H9 (cell line): ENCODE measurements around the gene CNNM4. TPM values are rescaled to one million over a fixed set of nuclear protein-coding genes. Genes with fewer than 3 reads are reported as not detected.

Source experiments
- DNase-seq: peaks from one replicate; pipeline ENCODE4 v3.0.0-alpha.2; 2017
- H2AFZ ChIP-seq: one replicate; pipeline ENCODE4 v1.6.1; 2013; ENCODE audit warnings: mild to moderate bottlenecking, low read length, control low read depth, moderate library complexity
- H2AK5ac ChIP-seq: 2 replicates; pipeline ENCODE4 v1.6.1; 2013; ENCODE audit warnings: low read length, control low read depth, mixed read lengths; ENCODE audit not compliant: insufficient read length
- H2BK120ac ChIP-seq: one replicate; pipeline ENCODE4 v1.6.1; 2013; ENCODE audit warnings: low read depth, mild to moderate bottlenecking, low read length, control low read depth, inconsistent platforms; ENCODE audit not compliant: poor library complexity, severe bottlenecking
- H2BK12ac ChIP-seq: 2 replicates; pipeline ENCODE4 v1.6.1; 2013; ENCODE audit warnings: low read length, control low read depth, mixed read lengths, low read depth; ENCODE audit not compliant: insufficient read length
- H2BK15ac ChIP-seq: 2 replicates; pipeline ENCODE4 v1.6.1; 2013; ENCODE audit warnings: low read depth, low read length, control low read depth
- H2BK20ac ChIP-seq: one replicate; pipeline ENCODE4 v1.6.1; 2013; ENCODE audit warnings: low read depth, mild to moderate bottlenecking, low read length, control low read depth, inconsistent platforms; ENCODE audit not compliant: poor library complexity, severe bottlenecking
- H2BK5ac ChIP-seq: 2 replicates; pipeline ENCODE4 v1.6.1; 2013; ENCODE audit warnings: low read length, control low read depth, mixed read lengths; ENCODE audit not compliant: insufficient read length
- H3K14ac ChIP-seq: 2 replicates; pipeline ENCODE4 v1.6.1; 2013; ENCODE audit warnings: low read length, control low read depth; ENCODE audit not compliant: insufficient read depth
- H3K18ac ChIP-seq: 2 replicates; pipeline ENCODE4 v1.6.1; 2013; ENCODE audit warnings: low read depth, mild to moderate bottlenecking, mixed read lengths, low read length, control low read depth; ENCODE audit not compliant: insufficient read length
- H3K23ac ChIP-seq: 2 replicates; pipeline ENCODE4 v1.6.1; 2013; ENCODE audit warnings: low read length, control low read depth, mixed read lengths, low read depth; ENCODE audit not compliant: insufficient read length
- H3K23me2 ChIP-seq: 2 replicates; pipeline ENCODE4 v1.6.1; 2013; ENCODE audit warnings: low read depth, mild to moderate bottlenecking, mixed read lengths, low read length, control low read depth; ENCODE audit not compliant: insufficient read length, poor library complexity, severe bottlenecking
- H3K27ac ChIP-seq: 2 replicates; pipeline ENCODE4 v1.5.1; 2013; ENCODE audit warnings: low read length, control low read depth, mixed read lengths, low read depth; ENCODE audit not compliant: insufficient read length
- H3K27me3 ChIP-seq: 2 replicates; pipeline ENCODE4 v1.6.1; 2013; ENCODE audit warnings: low read length, control low read depth, inconsistent platforms; ENCODE audit not compliant: insufficient read depth
- H3K4ac ChIP-seq: 2 replicates; pipeline ENCODE4 v1.6.1; 2013; ENCODE audit warnings: low read depth, mild to moderate bottlenecking, control low read depth, inconsistent platforms, low read length, moderate library complexity
- H3K4me1 ChIP-seq: 2 replicates; pipeline ENCODE4 v1.6.1; 2013; ENCODE audit warnings: low read length, control low read depth, inconsistent platforms; ENCODE audit not compliant: insufficient read depth
- H3K4me2 ChIP-seq: 2 replicates; pipeline ENCODE4 v1.6.1; 2013; ENCODE audit warnings: low read length, control low read depth, mixed read lengths; ENCODE audit not compliant: insufficient read length, insufficient read depth
- H3K56ac ChIP-seq: 2 replicates; pipeline ENCODE4 v1.6.1; 2013; ENCODE audit warnings: low read depth, mild to moderate bottlenecking, mixed read lengths, low read length, control low read depth; ENCODE audit not compliant: insufficient read length
- H3K79me1 ChIP-seq: 2 replicates; pipeline ENCODE4 v1.6.1; 2013; ENCODE audit warnings: low read depth, mild to moderate bottlenecking, moderate library complexity, low read length, control low read depth, inconsistent platforms; ENCODE audit not compliant: insufficient read depth, poor library complexity, severe bottlenecking
- H3K79me2 ChIP-seq: 2 replicates; pipeline ENCODE4 v1.6.1; 2013; ENCODE audit warnings: low read length, control low read depth, inconsistent platforms; ENCODE audit not compliant: insufficient read depth
- H3K9ac ChIP-seq: 2 replicates; pipeline ENCODE4 v1.6.1; 2013; ENCODE audit warnings: low read length, control low read depth, mixed read lengths; ENCODE audit not compliant: insufficient read length; ENCODE audit errors: extremely low read depth
- H3K9me3 ChIP-seq: one replicate; pipeline ENCODE4 v1.6.1; 2013; ENCODE audit warnings: low read depth, low read length, inconsistent platforms; ENCODE audit not compliant: control insufficient read depth
- H3T11ph ChIP-seq: one replicate; pipeline ENCODE4 v1.6.1; 2013; ENCODE audit warnings: mild to moderate bottlenecking, low read length, control low read depth, inconsistent platforms
- H4K20me1 ChIP-seq: one replicate; pipeline ENCODE4 v1.6.1; 2013; ENCODE audit not compliant: control insufficient read depth, insufficient read length, insufficient read depth
- H4K5ac ChIP-seq: 2 replicates; pipeline ENCODE4 v1.6.1; 2013; ENCODE audit warnings: low read depth, mild to moderate bottlenecking, mixed read lengths, low read length, control low read depth; ENCODE audit not compliant: insufficient read length
- H4K8ac ChIP-seq: replicated peaks from 2 replicates; pipeline ENCODE4 v1.6.1; 2013; ENCODE audit warnings: low read length, control low read depth, mixed read lengths, low read depth; ENCODE audit not compliant: insufficient read length
- H4K91ac ChIP-seq: 2 replicates; pipeline ENCODE4 v1.6.1; 2013; ENCODE audit warnings: low read depth, mild to moderate bottlenecking, moderate library complexity, mixed read lengths, low read length, control low read depth; ENCODE audit not compliant: insufficient read length
- H3K27ac Mint-ChIP-seq, 3 experiments: 2 replicates in 2 of 3; 3 replicates in 1 of 3; pipeline ENCODE4 v1.8.0; 2020 to 2021; ENCODE audit warnings: mixed read lengths in 3 of 3, mild to moderate bottlenecking in 1 of 3, moderate library complexity in 1 of 3
- H3K27me3 Mint-ChIP-seq: 2 replicates; pipeline ENCODE4 v1.8.0; 2021; ENCODE audit warnings: low read depth, mild to moderate bottlenecking, moderate library complexity, mixed read lengths
- H3K36me3 Mint-ChIP-seq, 3 experiments: 2 replicates in 2 of 3; 3 replicates in 1 of 3; pipeline ENCODE4 v1.8.0; 2020 to 2021; ENCODE audit warnings: low read depth in 3 of 3, mixed read lengths in 3 of 3; ENCODE audit not compliant: insufficient read depth in 1 of 3
- H3K4me1 Mint-ChIP-seq, 2 experiments: 2 replicates each; pipeline ENCODE4 v1.8.0; 2020; ENCODE audit warnings: mixed read lengths in 2 of 2
- H3K4me3 Mint-ChIP-seq, 2 experiments: 2 replicates in 1 of 2; 3 replicates in 1 of 2; pipeline ENCODE4 v1.8.0; 2020 to 2021; ENCODE audit warnings: mild to moderate bottlenecking in 2 of 2, mixed read lengths in 2 of 2, moderate library complexity in 1 of 2
- H3K9me3 Mint-ChIP-seq, 2 experiments: 2 replicates in 1 of 2; 3 replicates in 1 of 2; pipeline ENCODE4 v1.8.0; 2020; ENCODE audit warnings: mild to moderate bottlenecking in 2 of 2, mixed read lengths in 2 of 2, moderate library complexity in 1 of 2
- WGBS: extraction: QIAGEN DNeasy Blood & Tissue Kit; methylation state at CpG from one replicate; pipeline ENCODE4 v1.1.7; 2013; ENCODE audit warnings: missing lambda C conversion rate, low lambda C conversion rate, mixed read lengths; ENCODE audit not compliant: insufficient read length; ENCODE audit errors: extremely low coverage; 5-methylcytosine and 5-hydroxymethylcytosine counted together
- total RNA-seq: library from RNA; stranded (reverse); gene quantifications from 2 replicates; pipeline ENCODE4 v1.2.1, GENCODE V29; 2021
- TF ChIP-seq, protein P1 (sequence below): fragments of 200-600 bp; sonication (generic); conservative IDR thresholded peaks from 3 replicates; pipeline ENCODE4 v1.8.0; 2021; ENCODE audit warnings: antibody characterized with exemption, mild to moderate bottlenecking

CNNM4 gene
- total RNA-seq, 1 experiment from 2014 or later, result 8.5 TPM

- Histone ChIP-seq H2BK15ac (no peak within 1 kb of the TSS), H2BK120ac (no peak within 1 kb of the TSS), H4K91ac (no peak within 1 kb of the TSS), H4K5ac (no peak within 1 kb of the TSS), H3K79me1 (no peaks in the 10 kb centered on the region), H3K18ac (no peak within 1 kb of the TSS), H3K79me2 (peaks cover 6% of the 10 kb centered on the region; the same call in 1 of the 2 replicates), H3K56ac (no peak within 1 kb of the TSS), H2BK20ac (no peak within 1 kb of the TSS), H2AFZ (peak within 1 kb of the TSS; percentile 91), H2AK5ac (no peak within 1 kb of the TSS), H3K14ac (0 out of 2 replicates have a peak within 1 kb of the TSS, but pooled peaks have one; percentile 48), H2BK12ac (no peak within 1 kb of the TSS), H3K4me1 (peaks cover under 1% of the 10 kb centered on the region), H3T11ph (no peak within 1 kb of the TSS), H3K27me3 (no peaks in the 10 kb centered on the region), H4K8ac (no peak within 1 kb of the TSS), H3K23ac (no peak within 1 kb of the TSS), H4K20me1 (no peaks in the 10 kb centered on the region), H3K23me2 (peaks cover 6% of the 10 kb centered on the region), H3K9me3 (no peaks in the 10 kb centered on the region), H3K4me2 (peak within 1 kb of the TSS; percentile 88), H3K9ac (peak within 1 kb of the TSS; percentile 40), H3K27ac (no peak within 1 kb of the TSS), H3K4ac (no peak within 1 kb of the TSS), H2BK5ac (no peak within 1 kb of the TSS)
- Mint-ChIP-seq H3K27me3 (0 out of 2 replicates have a peak, but pooled peaks cover 2% of the 10 kb centered on the region), H3K4me1 (peaks cover 11 to 17% of the 10 kb centered on the region in 2 experiments), H3K4me3 (peak within 1 kb of the TSS; percentile 97 to 99), H3K9me3 (no peaks in the 10 kb centered on the region), H3K36me3 (peaks cover 4 to 32% (median 25%) of the 10 kb centered on the region in 3 experiments; a peak in 5 of 7 replicates), H3K27ac (peak within 1 kb of the TSS; percentile 74 to 99 (median 95))
- peak; percentile 98 for DNase-seq
- no CpG with 5 or more reads among the region's 43 CpGs for WGBS
- TF ChIP-seq, protein P1, sequence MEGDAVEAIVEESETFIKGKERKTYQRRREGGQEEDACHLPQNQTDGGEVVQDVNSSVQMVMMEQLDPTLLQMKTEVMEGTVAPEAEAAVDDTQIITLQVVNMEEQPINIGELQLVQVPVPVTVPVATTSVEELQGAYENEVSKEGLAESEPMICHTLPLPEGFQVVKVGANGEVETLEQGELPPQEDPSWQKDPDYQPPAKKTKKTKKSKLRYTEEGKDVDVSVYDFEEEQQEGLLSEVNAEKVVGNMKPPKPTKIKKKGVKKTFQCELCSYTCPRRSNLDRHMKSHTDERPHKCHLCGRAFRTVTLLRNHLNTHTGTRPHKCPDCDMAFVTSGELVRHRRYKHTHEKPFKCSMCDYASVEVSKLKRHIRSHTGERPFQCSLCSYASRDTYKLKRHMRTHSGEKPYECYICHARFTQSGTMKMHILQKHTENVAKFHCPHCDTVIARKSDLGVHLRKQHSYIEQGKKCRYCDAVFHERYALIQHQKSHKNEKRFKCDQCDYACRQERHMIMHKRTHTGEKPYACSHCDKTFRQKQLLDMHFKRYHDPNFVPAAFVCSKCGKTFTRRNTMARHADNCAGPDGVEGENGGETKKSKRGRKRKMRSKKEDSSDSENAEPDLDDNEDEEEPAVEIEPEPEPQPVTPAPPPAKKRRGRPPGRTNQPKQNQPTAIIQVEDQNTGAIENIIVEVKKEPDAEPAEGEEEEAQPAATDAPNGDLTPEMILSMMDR, result no peak
Measured at GRCh38 chr2:96739633-96740428, 20.9 kb upstream of the CNNM4 start, which contains the start of gene LMAN2L. TSS of gene LMAN2L (minus strand) at chr2:96740064. CDS start at chr2:96740040, 24 bp downstream.
